DMS114 treated with DMSO at 0.1 percent for 48 hours (cell line): ENCODE measurements around the gene CEP43.

Experiments used
- DNase-seq: peaks from one replicate; lab custom pipeline; 2025; ENCODE audit not compliant: unreplicated experiment; lab: John Stamatoyannopoulos, UW

CEP43 gene

GRCh38 chr6:167007985-167008384 lies 8.8 kb downstream of the CEP43 start:
- no peak for DNase-seq

DNA sequence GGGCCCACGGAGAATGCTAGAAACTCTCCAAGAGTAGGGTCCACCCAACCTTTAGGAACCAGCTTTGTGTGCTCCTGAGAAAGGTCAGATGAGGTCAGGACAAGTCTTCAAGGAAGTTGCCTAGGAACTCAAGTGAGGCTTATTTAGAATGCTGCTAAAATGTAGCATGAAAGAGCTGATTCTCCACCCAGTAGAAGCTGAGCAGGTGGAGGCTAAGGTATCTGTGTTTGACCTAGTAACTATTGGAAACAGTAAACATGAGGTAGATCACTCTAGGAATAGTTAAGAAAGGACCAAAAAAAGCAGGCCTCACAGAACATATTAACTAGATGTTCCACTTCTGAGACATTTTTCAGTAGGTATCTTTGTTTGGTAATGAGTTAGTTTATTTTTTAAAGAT lies 13.9 kb downstream of the CEP43 start:
- DNase-seq = no peak

GRCh38 chr6:167013946-167014345 lies 14.7 kb downstream of the CEP43 start:
- no peak for DNase-seq

GRCh38 chr6:167015302-167015701 lies 16.1 kb downstream of the CEP43 start:
- DNase-seq = no peak

GRCh38 chr6:167020206-167020605 lies 21.0 kb downstream of the CEP43 start:
- no peak for DNase-seq

DNA sequence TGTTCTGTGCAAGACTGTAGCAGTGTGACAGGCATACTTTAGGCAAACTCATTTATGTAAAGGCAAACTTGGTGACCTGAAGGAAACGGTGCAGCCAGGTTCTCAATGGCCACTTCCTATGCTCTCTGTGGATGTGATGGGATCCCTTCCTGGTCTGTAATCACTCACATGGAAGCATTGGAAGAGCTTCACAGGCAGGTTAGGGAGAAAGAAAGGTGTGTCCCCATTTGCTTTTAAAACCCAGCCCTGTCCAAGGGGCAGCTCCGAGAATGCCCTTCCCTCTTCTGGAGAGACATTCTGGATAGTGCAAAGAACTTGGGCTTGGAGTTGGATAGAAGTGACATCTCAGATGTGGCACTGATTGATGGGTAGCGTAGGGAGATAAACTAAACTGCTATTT lies 28.1 kb downstream of the CEP43 start:
- no peak for DNase-seq

GRCh38 chr6:167027772-167028171 lies 28.6 kb downstream of the CEP43 start:
- DNase-seq = no peak

GRCh38 chr6:167030222-167031072 lies 31.2 kb downstream of the CEP43 start:
- DNase-seq = no peak

DNA sequence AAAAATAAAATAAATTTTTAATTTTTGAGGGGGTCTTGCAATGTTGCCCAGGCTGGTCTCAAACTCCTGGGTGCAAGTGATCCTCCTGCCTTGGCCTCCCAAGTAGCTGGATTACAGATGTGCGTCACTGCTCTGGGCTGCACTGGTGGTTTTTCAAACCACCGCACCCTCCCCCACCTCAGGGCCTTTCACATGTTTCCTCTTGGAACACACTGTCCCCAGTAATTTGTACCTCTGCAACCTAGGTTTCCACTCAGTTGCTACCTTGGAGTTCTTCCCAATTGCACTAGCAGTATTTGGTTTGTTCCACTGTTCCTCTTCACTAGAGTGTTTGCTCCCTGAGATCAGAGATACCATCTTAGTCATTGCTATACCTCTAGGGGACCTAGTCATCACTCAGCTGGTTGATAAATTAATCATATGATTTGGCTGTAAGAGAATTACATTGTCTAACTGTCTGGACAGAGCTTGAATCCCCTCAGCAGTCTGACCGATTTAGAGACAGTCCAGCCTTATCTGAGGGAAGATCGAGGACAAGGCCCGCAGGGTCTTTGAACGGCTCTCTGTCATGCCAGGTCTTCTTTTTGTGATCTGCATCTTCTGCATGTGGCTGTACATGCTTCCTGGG lies 32.0 kb downstream of the CEP43 start:
- no peak for DNase-seq

DNA sequence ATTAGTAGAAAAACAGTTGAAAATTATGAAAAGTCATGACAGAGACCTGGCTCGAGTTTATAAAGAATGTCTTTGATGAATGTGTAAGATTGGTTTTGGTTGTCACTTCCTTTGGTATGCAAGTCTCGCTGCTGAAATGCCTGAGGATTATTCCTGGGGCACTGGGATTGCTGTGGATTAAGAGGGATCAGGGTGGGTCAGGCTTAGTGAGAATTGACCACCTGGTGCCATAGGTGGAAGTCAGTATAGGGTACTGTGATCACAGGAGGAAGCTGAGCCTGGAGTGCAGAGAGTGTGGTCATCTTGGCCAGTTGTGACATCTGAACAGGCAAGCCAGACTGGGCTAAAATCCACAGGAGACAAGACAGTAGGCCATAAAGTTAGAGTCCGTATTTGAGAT lies 34.9 kb downstream of the CEP43 start:
- DNase-seq = no peak

- DNase-seq = no peak
Measured at GRCh38 chr6:167037762-167038161, 38.6 kb downstream of the CEP43 start.

- DNase-seq = no peak
Measured at GRCh38 chr6:167044696-167045095, 45.5 kb downstream of the CEP43 start.

DNA sequence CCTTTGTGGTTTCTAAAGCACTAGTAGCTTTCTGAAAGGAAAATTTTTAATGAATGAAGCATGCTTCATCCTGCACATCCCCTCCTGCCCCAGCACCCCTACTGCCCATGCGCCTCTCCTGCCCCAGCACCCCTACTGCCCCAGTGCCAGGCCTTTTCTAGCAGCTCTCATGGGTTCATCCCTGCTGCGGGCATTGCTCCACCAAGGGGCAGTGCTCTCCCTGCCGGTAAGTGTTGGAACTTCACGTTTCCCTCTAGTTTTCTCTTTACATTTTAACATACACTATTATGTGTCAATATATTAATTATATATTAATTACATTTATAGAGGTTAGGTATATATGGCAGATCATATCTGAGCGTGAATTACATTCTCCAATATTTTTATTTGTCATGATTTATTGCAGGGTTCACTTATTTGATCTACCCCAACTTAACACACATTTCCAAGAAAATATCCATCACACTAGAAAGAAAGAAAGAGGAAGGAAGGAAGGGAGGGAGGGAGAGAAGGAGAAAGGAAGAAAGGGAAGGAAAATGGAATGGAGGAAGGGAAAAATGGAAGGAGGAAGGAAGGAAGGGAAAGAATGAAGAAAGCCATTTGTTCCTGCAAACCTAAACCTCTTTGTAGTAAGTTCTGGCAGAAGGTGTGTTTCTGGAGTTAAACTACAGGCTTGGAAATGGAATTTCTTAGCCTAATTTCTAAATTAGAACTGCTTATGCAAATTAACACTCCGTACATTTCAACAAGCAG lies 46.8 kb downstream of the CEP43 start:
- DNase-seq = no peak

GRCh38 chr6:167046861-167047495 lies 47.8 kb downstream of the CEP43 start:
- DNase-seq = no peak

DNA sequence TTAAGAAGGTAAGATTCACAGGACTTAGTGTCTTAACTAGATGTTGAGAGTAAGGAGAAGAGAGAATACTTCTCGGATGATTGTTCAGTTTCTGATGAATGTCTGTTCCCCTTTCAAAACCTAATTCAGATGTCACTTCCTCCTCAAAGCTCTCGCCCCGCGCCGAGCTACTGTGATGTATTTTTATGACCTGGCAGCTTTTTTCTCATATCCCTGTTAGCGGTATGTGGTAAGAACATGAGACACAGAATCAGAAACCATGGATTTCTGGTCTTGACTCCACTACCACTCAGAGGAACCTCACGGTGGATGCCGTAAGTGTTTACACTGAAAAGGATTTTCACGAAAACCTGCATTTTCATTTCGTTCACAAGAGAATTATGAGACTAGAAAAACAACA lies 48.4 kb downstream of the CEP43 start:
- no peak for DNase-seq
